ENCODE data around the gene RBMS3. TPM values are rescaled to one million over a fixed set of nuclear protein-coding genes. Genes with fewer than 3 reads are reported as not detected.

RBMS3 gene
- total and polyA plus RNA-seq, 2 of the 13 experiments (the other 11 are each of a cell fraction or from before 2014, with no cell fraction given): not detected

GRCh38 chr3:29494305-29495036, 213.6 kb downstream of the RBMS3 start:
- Histone ChIP-seq H3K9me3 (ENCODE audit: low read length) (no peaks in the 10 kb centered on the region), H4K20me1 (ENCODE audit: insufficient read depth, low read length) (no peaks in the 10 kb centered on the region), H3K27ac (ENCODE audit: extremely low read length, insufficient read depth, low read length) (no peak overlapping the region), H3K79me2 (ENCODE audit: insufficient read depth, low read length) (no peaks in the 10 kb centered on the region), H3K9ac (ENCODE audit: insufficient read depth, low read depth, low read length) (no peak overlapping the region), H2AFZ (ENCODE audit: low read length) (no peak overlapping the region), H3K27me3 (ENCODE audit: control insufficient read depth in 1 of 2, insufficient read depth in 2 of 2, low read length in 2 of 2) (no peaks in the 10 kb centered on the region; a peak in 1 of 5 replicates), H3K4me2 (ENCODE audit: low read depth, low read length) (no peak overlapping the region), H3K4me3 (replicated peaks in 1 of 3; ENCODE audit: insufficient read depth in 1 of 3, low read depth in 2 of 3, low read length in 3 of 3) (no peak overlapping the region), H3K36me3 (replicated peaks in 1 of 2; ENCODE audit: control insufficient read depth in 1 of 2, insufficient read depth in 2 of 2, low read length in 2 of 2) (no peaks in the 10 kb centered on the region), H3K4me1 (ENCODE audit: insufficient read depth, low read length) (no peaks in the 10 kb centered on the region)
- 32% methylated on average over 6 of the region's 6 CpGs for WGBS (ENCODE audit: low lambda C conversion rate)
- in situ Hi-C loops (cut with HindIII; ENCODE audit: extremely low pct_ligation_motif_present, low pct_unique_long_range_greater_than_20kb) (no loop called here), intact Hi-C loops (cut with micrococcal nuclease; ENCODE audit: unreplicated experiment) (no loop called here)
- POLR2A ChIA-PET: no interaction called here
- no peak for DNase-seq (ENCODE audit: low spot score)
- no peak for FAIRE-seq
- TF ChIP-seq ARHGAP35 (CRISPR knock-in tag; IDR thresholded peaks at IDR 0.05; ENCODE audit: borderline replicate concordance): no peak
- ATAC-seq: no peak
- CTCF ChIA-PET (ENCODE audit: low intra/inter-chr PET ratio, low total read pairs): no interaction called here
- BruUV-seq (replicated peaks): no TSS peak

- Histone ChIP-seq H4K20me1 (ENCODE audit: insufficient read depth, low read length) (no peaks in the 10 kb centered on the region), H3K27ac (ENCODE audit: extremely low read length, insufficient read depth, low read length) (no peak overlapping the region), H3K4me2 (ENCODE audit: low read depth, low read length) (no peak overlapping the region), H3K36me3 (replicated peaks in 1 of 2; ENCODE audit: control insufficient read depth in 1 of 2, insufficient read depth in 2 of 2, low read length in 2 of 2) (no peaks in the 10 kb centered on the region), H2AFZ (ENCODE audit: low read length) (no peak overlapping the region), H3K4me3 (replicated peaks in 1 of 3; ENCODE audit: insufficient read depth in 1 of 3, low read depth in 2 of 3, low read length in 3 of 3) (no peak overlapping the region), H3K4me1 (ENCODE audit: insufficient read depth, low read length) (no peaks in the 10 kb centered on the region), H3K9ac (ENCODE audit: insufficient read depth, low read depth, low read length) (no peak overlapping the region), H3K79me2 (ENCODE audit: insufficient read depth, low read length) (no peaks in the 10 kb centered on the region), H3K27me3 (ENCODE audit: control insufficient read depth in 1 of 2, insufficient read depth in 2 of 2, low read length in 2 of 2) (no peaks in the 10 kb centered on the region; a peak in 1 of 5 replicates), H3K9me3 (ENCODE audit: low read length) (no peaks in the 10 kb centered on the region)
- ATAC-seq (no peak), FAIRE-seq (no peak), DNase-seq (ENCODE audit: low spot score) (no peak)
- ChIA-PET POLR2A (no interaction called here), CTCF (ENCODE audit: low intra/inter-chr PET ratio, low total read pairs) (no interaction called here)
- WGBS (ENCODE audit: low lambda C conversion rate): 49% methylated on average over 5 of the region's 5 CpGs
- BruUV-seq (replicated peaks): no TSS peak
- in situ Hi-C loops (cut with HindIII; ENCODE audit: extremely low pct_ligation_motif_present, low pct_unique_long_range_greater_than_20kb) (no loop called here), intact Hi-C loops (cut with micrococcal nuclease; ENCODE audit: unreplicated experiment) (no loop called here)
- TF ChIP-seq RBM39 (IDR thresholded peaks at IDR 0.05; ENCODE audit: low read depth, low read length, poor library complexity, severe bottlenecking) (no peak), PRDM10 (CRISPR knock-in tag; IDR thresholded peaks at IDR 0.05; ENCODE audit: low read depth) (no peak), ZNF530 (CRISPR knock-in tag; IDR thresholded peaks at IDR 0.05; ENCODE audit: low read depth) (no peak), ZNF710 (CRISPR knock-in tag; IDR thresholded peaks at IDR 0.05; ENCODE audit: borderline replicate concordance) (no peak), ZNF576 (CRISPR knock-in tag; IDR thresholded peaks at IDR 0.05) (no peak), ZNF350 (CRISPR knock-in tag; IDR thresholded peaks at IDR 0.05; ENCODE audit: borderline replicate concordance, low read depth) (no peak), PBX3 (CRISPR knock-in tag; IDR thresholded peaks at IDR 0.05; ENCODE audit: borderline replicate concordance) (no peak), SIN3A (IDR thresholded peaks at IDR 0.05; ENCODE audit: borderline replicate concordance, low read depth, low read length) (no peak)
Observed at GRCh38 chr3:29497282-29497681, 216.4 kb downstream of the RBMS3 start.
